ENCODE data around the gene SLC45A3. TPM values are rescaled to one million over a fixed set of nuclear protein-coding genes. Genes with fewer than 3 reads are reported as not detected.

Gene SLC45A3
- total RNA-seq, 3 donors from 2014 or later (not counting 1 experiment from before 2014, with no cell fraction given) = 0.31 to 28.8 (median 1.8) TPM

DNA sequence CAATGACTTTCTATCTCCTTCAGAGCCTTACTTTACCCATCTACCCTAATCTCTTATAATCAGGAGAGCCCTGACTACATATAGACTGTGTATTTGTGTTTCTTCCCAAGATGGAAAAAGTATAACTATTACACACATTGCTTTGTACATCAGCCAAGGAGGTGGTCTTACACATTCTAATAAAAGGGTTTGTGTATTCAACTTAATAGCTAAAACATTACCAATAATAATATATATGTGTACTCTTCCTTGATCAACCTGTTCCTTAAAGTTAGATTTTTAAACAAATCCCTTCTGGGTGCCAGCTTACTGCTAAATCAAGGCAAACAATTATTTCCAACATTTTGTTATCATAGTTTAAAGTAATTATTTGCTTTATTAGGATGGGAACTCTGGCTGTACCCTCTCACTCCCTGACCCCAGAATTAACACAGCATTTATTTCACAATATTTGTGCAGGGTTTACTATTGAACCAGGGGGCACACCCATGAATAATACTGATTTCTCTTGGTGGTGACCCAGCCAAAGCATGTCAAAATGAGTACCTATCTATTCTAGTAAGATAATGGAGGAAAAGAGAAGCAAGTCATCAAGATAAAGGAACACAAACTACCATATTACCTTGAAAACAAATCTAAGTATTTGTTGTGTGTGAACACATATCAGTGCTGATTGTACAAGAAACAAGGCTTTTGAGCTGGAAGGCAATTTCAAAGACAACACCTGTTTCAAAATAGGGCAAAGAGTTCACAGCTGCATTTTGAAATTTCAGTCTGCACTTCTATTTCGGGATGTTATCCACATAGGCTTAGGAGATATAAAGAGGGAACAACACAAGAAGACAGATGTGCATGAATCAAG, 30.1 kb upstream of the SLC45A3 start:
- no peak overlapping the region for H3K4me3 ChIP-seq (ENCODE audit: low read length)

GRCh38 chr1:205709640-205710039, 29.3 kb upstream of the SLC45A3 start:
- no peak for ATAC-seq
- TF ChIP-seq, protein P1, sequence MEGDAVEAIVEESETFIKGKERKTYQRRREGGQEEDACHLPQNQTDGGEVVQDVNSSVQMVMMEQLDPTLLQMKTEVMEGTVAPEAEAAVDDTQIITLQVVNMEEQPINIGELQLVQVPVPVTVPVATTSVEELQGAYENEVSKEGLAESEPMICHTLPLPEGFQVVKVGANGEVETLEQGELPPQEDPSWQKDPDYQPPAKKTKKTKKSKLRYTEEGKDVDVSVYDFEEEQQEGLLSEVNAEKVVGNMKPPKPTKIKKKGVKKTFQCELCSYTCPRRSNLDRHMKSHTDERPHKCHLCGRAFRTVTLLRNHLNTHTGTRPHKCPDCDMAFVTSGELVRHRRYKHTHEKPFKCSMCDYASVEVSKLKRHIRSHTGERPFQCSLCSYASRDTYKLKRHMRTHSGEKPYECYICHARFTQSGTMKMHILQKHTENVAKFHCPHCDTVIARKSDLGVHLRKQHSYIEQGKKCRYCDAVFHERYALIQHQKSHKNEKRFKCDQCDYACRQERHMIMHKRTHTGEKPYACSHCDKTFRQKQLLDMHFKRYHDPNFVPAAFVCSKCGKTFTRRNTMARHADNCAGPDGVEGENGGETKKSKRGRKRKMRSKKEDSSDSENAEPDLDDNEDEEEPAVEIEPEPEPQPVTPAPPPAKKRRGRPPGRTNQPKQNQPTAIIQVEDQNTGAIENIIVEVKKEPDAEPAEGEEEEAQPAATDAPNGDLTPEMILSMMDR (IDR thresholded peaks at IDR 0.05) = no peak
- Histone ChIP-seq H3K9me3 (ENCODE audit: control insufficient read depth, insufficient read depth, low read length) (no peaks in the 10 kb centered on the region), H3K36me3 (ENCODE audit: control insufficient read depth, insufficient read depth, low read length) (no peaks in the 10 kb centered on the region), H3K4me1 (ENCODE audit: control insufficient read depth, insufficient read depth, low read length) (no peaks in the 10 kb centered on the region), H3K4me3 (ENCODE audit: low read length) (no peak overlapping the region), H3K27ac (ENCODE audit: low read length) (no peak overlapping the region), H3K27me3 (ENCODE audit: control insufficient read depth, insufficient read depth, low read length) (no peaks in the 10 kb centered on the region)
- H3K4me3 Mint-ChIP-seq = no peak overlapping the region
- H3K27ac Mint-ChIP-seq = no peak overlapping the region
- 93% methylated on average over 2 of the region's 2 CpGs for WGBS (ENCODE audit: insufficient coverage)
- H3K4me1 Mint-ChIP-seq = peaks cover 6 to 9% of the 10 kb centered on the region in 2 donors
- H3K36me3 Mint-ChIP-seq = no peaks in the 10 kb centered on the region
- intact Hi-C loops (cut with micrococcal nuclease) = no loop called here
- H3K27me3 Mint-ChIP-seq (ENCODE audit: low read depth in 2 of 2) = no peaks in the 10 kb centered on the region
- no peaks in the 10 kb centered on the region for H3K9me3 Mint-ChIP-seq
- no peak for DNase-seq

More for the DNA sequence above, 30.1 kb upstream of the SLC45A3 start:
- Mint-ChIP-seq H3K27ac (peak overlapping the region in 1 of 2 donors; percentile 80), H3K36me3 (peaks cover 5% of the 10 kb centered on the region), H3K4me1 (peaks cover 6 to 15% of the 10 kb centered on the region in 2 donors), H3K9me3 (no peaks in the 10 kb centered on the region), H3K27me3 (ENCODE audit: low read depth in 2 of 2) (no peaks in the 10 kb centered on the region), H3K4me3 (no peak overlapping the region)
- Histone ChIP-seq H3K9me3 (ENCODE audit: control insufficient read depth, insufficient read depth, low read length) (no peaks in the 10 kb centered on the region), H3K27ac (ENCODE audit: low read length) (no peak overlapping the region), H3K36me3 (ENCODE audit: control insufficient read depth, insufficient read depth, low read length) (peaks cover 3% of the 10 kb centered on the region), H3K27me3 (ENCODE audit: control insufficient read depth, insufficient read depth, low read length) (no peaks in the 10 kb centered on the region), H3K4me1 (ENCODE audit: control insufficient read depth, insufficient read depth, low read length) (no peaks in the 10 kb centered on the region)
- intact Hi-C loops (cut with micrococcal nuclease) = loop anchor here (1.0 kb wide), 2 partner anchors 51 to 118 kb away; no protein-coding TSS in a partner anchor
- WGBS (ENCODE audit: insufficient coverage) = no CpG with 5 or more reads among the region's 1 CpG
- TF ChIP-seq, protein P1 (IDR thresholded peaks at IDR 0.05) = no peak
- DNase-seq = no peak
- no peak for ATAC-seq

- H3K4me3 Mint-ChIP-seq = no peak overlapping the region
- intact Hi-C loops (cut with micrococcal nuclease) = no loop called here
Measured at GRCh38 chr1:205709059-205709398, 28.7 kb upstream of the SLC45A3 start.

More at GRCh38 chr1:205709059-205709398, 28.7 kb upstream of the SLC45A3 start:
- ATAC-seq = no peak
- Histone ChIP-seq H3K27me3 (ENCODE audit: control insufficient read depth, insufficient read depth, low read length) (no peaks in the 10 kb centered on the region), H3K4me1 (ENCODE audit: control insufficient read depth, insufficient read depth, low read length) (no peaks in the 10 kb centered on the region), H3K27ac (ENCODE audit: low read length) (no peak overlapping the region), H3K36me3 (ENCODE audit: control insufficient read depth, insufficient read depth, low read length) (no peaks in the 10 kb centered on the region), H3K4me3 (ENCODE audit: low read length) (no peak overlapping the region), H3K9me3 (ENCODE audit: control insufficient read depth, insufficient read depth, low read length) (no peaks in the 10 kb centered on the region)
- WGBS (ENCODE audit: insufficient coverage) = 100% methylated on average over 2 of the region's 4 CpGs
- Mint-ChIP-seq H3K9me3 (no peaks in the 10 kb centered on the region), H3K27ac (peak overlapping the region in 1 of 2 donors; percentile 54), H3K27me3 (ENCODE audit: low read depth in 2 of 2) (no peaks in the 10 kb centered on the region), H3K36me3 (no peaks in the 10 kb centered on the region), H3K4me1 (peaks cover 6 to 9% of the 10 kb centered on the region in 2 donors)
- DNase-seq = no peak
- TF ChIP-seq, protein P1 (IDR thresholded peaks at IDR 0.05) = no peak
